ENCODE results near the gene CREB3L4. TPM values are rescaled to one million over a fixed set of nuclear protein-coding genes. Genes with fewer than 3 reads are reported as not detected.
A peak's percentile ranks its signal among the peaks of the same experiment; 100 is the strongest.

The CREB3L4 gene
- total and polyA plus RNA-seq, 2 of the 13 experiments (the other 11 are each of a cell fraction or from before 2014, with no cell fraction given) = 9.9 to 18.7 TPM

GRCh38 chr1:153963030-153963849, 4.5 kb upstream of the CREB3L4 start, which contains the start of gene SLC39A1 (continued):
- TF ChIP-seq TERF1 (CRISPR knock-in tag; IDR thresholded peaks at IDR 0.05) (no peak), ZNF564 (CRISPR knock-in tag; IDR thresholded peaks at IDR 0.05) (0 out of 2 replicates have a peak, but pooled peaks have one; percentile 28), ZFP90 (CRISPR knock-in tag; IDR thresholded peaks at IDR 0.05; ENCODE audit: borderline replicate concordance) (peak; percentile 24; the same call in 1 of the 2 replicates), ZNF660 (CRISPR knock-in tag; IDR thresholded peaks at IDR 0.05; ENCODE audit: borderline replicate concordance, low read depth) (no peak), SP1 (IDR thresholded peaks at IDR 0.05) (no peak), SP1 (CRISPR knock-in tag; IDR thresholded peaks at IDR 0.05) (peak; percentile 81), GATA4 (IDR thresholded peaks at IDR 0.05; ENCODE audit: borderline replicate concordance, low read depth) (peak; percentile 31; the same call in 1 of the 2 replicates), DRAP1 (CRISPR knock-in tag; IDR thresholded peaks at IDR 0.05) (peak; percentile 79), ATF4 (CRISPR knock-in tag; IDR thresholded peaks at IDR 0.05) (no peak), CBX5 (CRISPR knock-in tag; IDR thresholded peaks at IDR 0.05; ENCODE audit: borderline replicate concordance) (no peak; the same call in 1 of the 2 replicates), SOX13 (IDR thresholded peaks at IDR 0.05) (no peak), SOX13 (CRISPR knock-in tag; conservative IDR thresholded peaks at IDR 0.05 in 1 of 2, IDR thresholded peaks at IDR 0.05 in 1 of 2) (0 out of 4 replicates have a peak, but pooled peaks of 1 of the 2 experiments have one; percentile 15), KDM5A (IDR thresholded peaks at IDR 0.05; ENCODE audit: borderline replicate concordance, low read length) (peak; percentile 53; the same call in 1 of the 2 replicates), ETV5 (CRISPR knock-in tag; IDR thresholded peaks at IDR 0.05; ENCODE audit: borderline replicate concordance) (peak; percentile 82), TAF15 (IDR thresholded peaks at IDR 0.05; ENCODE audit: low read depth, low read length, poor library complexity, severe bottlenecking) (peak; percentile 23), JUND (CRISPR knock-in tag; IDR thresholded peaks at IDR 0.05) (0 out of 2 replicates have a peak, but pooled peaks have one; percentile 45), ZNF850 (CRISPR knock-in tag; conservative IDR thresholded peaks at IDR 0.05) (no peak), CCAR2 (optimal IDR thresholded peaks at IDR 0.05; ENCODE audit: low read depth, low read length) (no peak), ZNF776 (CRISPR knock-in tag; IDR thresholded peaks at IDR 0.05) (0 out of 2 replicates have a peak, but pooled peaks have one; percentile 29), HMGXB4 (CRISPR knock-in tag; IDR thresholded peaks at IDR 0.05; ENCODE audit: borderline replicate concordance in 1 of 2, low read depth in 1 of 2) (peak in 1 of 2 experiments; percentile 59; a peak in 3 of 4 replicates), TGIF2 (CRISPR knock-in tag; IDR thresholded peaks at IDR 0.05) (0 out of 2 replicates have a peak, but pooled peaks have one; percentile 54), GABPB1 (CRISPR knock-in tag; IDR thresholded peaks at IDR 0.05) (peak; percentile 90), ZBTB43 (CRISPR knock-in tag; conservative IDR thresholded peaks at IDR 0.05) (peak; percentile 73; the same call in 1 of the 2 replicates)

Data from HepG2 (cell line).